Memory B cell (primary cell): ENCODE results near the gene CACNA2D3.

Experiments
- ATAC-seq: fragments of 150-1000 bp; cut with Tn5 transposase; 2 replicates; pipeline ENCODE4 v1.10.0; 2021; ENCODE audit warnings: low read depth, mild to moderate bottlenecking, moderate library complexity
- DNase-seq, 2 donors: peaks; one replicate each; pipeline ENCODE4 v3.0.0; 2022; ENCODE audit warnings: low spot score in 2 of 2
- H3K27ac Mint-ChIP-seq: one replicate; pipeline ENCODE4 v1.8.0; 2022; ENCODE audit warnings: mild to moderate bottlenecking, moderate library complexity, mixed read lengths
- H3K27me3 Mint-ChIP-seq: one replicate; pipeline ENCODE4 v1.8.0; 2022; ENCODE audit warnings: mixed read lengths
- H3K36me3 Mint-ChIP-seq: one replicate; pipeline ENCODE4 v1.8.0; 2022; ENCODE audit warnings: mild to moderate bottlenecking, mixed read lengths
- H3K4me1 Mint-ChIP-seq: one replicate; pipeline ENCODE4 v1.8.0; 2022; ENCODE audit warnings: mixed read lengths
- H3K4me3 Mint-ChIP-seq: one replicate; pipeline ENCODE4 v1.8.0; 2022; ENCODE audit warnings: mild to moderate bottlenecking, moderate library complexity, mixed read lengths
- H3K9me3 Mint-ChIP-seq: one replicate; pipeline ENCODE4 v1.8.0; 2022; ENCODE audit warnings: mixed read lengths

CACNA2D3 gene

DNA sequence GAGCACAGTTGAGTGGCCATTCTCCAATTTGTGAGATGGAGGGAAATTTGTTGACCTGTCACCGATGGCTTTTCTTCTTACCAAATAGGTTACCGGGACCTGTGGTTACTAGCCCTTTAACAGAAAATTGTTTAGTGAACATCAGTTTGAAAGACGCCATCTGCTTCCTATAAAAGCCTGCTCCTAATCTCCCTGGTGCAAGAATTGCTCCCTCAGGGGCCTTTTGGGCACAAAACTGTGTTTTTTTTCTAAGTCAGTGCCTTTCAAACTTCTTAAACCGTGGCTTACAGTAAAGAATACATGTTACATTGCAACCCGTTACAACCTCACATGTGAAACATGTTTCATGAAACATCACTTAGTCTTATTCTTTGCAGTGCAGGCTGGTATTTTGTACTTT lies 15.0 kb downstream of the CACNA2D3 start:
- Mint-ChIP-seq H3K36me3 (no peaks in the 10 kb centered on the region), H3K9me3 (no peaks in the 10 kb centered on the region), H3K27ac (no peak overlapping the region), H3K4me1 (no peaks in the 10 kb centered on the region), H3K27me3 (peaks cover 3% of the 10 kb centered on the region), H3K4me3 (no peak overlapping the region)
- no peak for ATAC-seq
- no peak for DNase-seq

DNA sequence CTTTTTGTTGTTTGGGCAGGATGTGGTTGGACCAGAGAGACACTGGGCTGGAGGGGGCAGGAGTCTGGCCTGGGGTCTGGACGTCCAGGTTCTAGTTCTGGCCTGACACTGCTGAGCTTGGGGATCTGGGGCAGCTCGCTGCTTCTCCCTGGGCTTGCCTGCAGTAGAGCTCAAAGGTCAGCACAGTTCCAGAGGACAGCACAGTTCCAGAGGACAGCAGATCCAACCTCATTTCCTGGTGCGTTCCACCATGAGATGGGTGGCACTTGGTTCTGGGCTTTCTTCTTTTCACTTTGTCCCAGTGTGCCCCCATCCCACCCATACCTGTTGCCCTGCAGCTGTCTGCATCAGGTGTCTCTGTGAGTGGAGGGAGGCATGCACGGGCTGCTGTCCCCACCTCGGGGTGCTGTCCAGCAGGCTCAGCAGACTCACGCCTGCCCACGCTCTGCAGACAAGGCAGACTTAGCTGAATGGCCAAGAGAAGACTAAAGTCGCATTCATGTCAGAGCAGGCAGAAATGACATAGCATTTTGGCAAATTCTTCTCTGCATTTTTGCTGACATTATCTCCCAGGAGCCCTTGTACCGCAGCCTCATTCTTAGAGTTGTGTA lies 16.7 kb downstream of the CACNA2D3 start:
- DNase-seq (no peak), ATAC-seq (no peak)
- no peak overlapping the region for H3K27ac Mint-ChIP-seq
- H3K9me3 Mint-ChIP-seq = no peaks in the 10 kb centered on the region
- H3K4me1 Mint-ChIP-seq = no peaks in the 10 kb centered on the region
- H3K27me3 Mint-ChIP-seq = peaks cover 3% of the 10 kb centered on the region
- no peaks in the 10 kb centered on the region for H3K36me3 Mint-ChIP-seq
- no peak overlapping the region for H3K4me3 Mint-ChIP-seq

DNA sequence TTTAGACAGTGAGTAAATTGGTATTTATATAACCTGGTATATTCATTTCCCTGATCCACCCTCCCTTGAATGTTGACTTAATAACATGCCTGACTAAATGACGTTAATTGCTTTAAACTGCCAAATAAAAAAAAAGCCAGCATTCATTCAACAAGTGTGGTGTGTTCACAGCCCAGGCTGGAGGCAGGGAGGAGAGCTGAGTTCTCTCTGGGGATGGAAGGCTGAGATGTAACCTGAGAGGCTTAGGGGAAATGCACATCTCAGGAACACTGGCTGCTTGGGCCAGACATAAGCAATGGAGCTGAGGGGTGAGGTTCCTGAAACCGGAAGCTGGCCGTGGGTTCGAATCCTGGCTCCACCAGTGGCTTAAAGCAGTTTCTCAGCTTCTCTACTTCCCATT lies 17.3 kb downstream of the CACNA2D3 start:
- DNase-seq (no peak), ATAC-seq (no peak)
- peaks cover 5% of the 10 kb centered on the region for H3K27me3 Mint-ChIP-seq
- H3K36me3 Mint-ChIP-seq = no peaks in the 10 kb centered on the region
- H3K4me1 Mint-ChIP-seq = no peaks in the 10 kb centered on the region
- no peak overlapping the region for H3K27ac Mint-ChIP-seq
- no peaks in the 10 kb centered on the region for H3K9me3 Mint-ChIP-seq
- no peak overlapping the region for H3K4me3 Mint-ChIP-seq

DNA sequence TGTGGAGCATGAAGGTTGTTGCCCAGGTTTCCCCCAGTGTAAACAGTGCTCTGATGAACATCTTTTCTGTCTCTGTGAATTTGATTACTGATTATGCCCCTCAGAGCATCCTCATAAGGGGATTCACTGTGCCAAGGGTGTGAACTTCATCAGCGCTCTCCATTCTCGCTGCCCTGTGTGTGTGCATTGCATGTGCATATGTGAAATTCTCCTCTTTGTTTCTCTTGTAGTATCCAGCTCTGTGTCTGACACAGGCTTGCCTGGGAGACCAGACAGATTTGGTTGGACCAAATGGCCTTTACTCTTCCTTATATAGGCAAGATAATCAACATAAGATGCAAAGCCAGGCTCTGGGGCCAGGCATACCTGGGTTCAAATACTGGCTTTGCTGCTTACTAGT lies 21.9 kb downstream of the CACNA2D3 start:
- no peaks in the 10 kb centered on the region for H3K4me1 Mint-ChIP-seq
- H3K27me3 Mint-ChIP-seq = peaks cover 10% of the 10 kb centered on the region
- ATAC-seq (no peak), DNase-seq (no peak)
- no peak overlapping the region for H3K27ac Mint-ChIP-seq
- no peak overlapping the region for H3K4me3 Mint-ChIP-seq
- no peaks in the 10 kb centered on the region for H3K36me3 Mint-ChIP-seq
- no peaks in the 10 kb centered on the region for H3K9me3 Mint-ChIP-seq

DNA sequence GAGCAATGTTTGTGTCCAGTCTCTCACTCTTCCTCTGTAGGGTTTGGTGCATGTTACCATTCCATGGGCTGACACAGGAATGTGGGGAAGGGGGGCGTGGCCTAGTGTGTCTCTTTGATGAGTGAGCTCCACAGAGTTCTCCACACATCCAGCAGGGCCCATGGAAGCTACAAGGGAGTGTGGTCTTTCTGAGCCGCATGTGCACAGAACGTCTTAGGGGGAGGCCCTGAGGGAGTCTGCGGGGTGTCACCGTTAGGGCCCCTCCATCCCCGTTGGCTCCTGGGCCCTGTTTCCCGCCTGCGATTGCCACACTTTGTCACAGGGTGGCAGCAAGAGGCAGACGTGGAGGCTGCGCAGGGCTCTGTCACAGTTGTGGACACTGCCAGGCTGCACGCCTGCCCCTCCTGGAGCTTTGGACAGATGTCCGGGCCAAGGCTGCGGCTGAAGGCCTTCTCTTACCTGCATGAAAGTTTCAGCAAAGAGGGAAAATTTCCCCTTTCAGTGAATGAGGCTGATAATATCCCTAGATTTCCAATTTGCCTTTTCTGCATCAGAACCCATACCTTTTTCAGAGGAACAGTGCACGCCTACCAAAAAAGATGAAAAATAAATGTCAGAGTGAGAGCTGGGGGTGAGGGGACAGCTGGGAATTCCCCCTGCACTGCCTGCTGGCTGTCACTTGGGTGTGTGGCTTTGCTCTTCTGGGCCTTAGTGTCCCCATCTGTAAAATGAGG lies 24.3 kb downstream of the CACNA2D3 start:
- ATAC-seq = no peak
- H3K9me3 Mint-ChIP-seq = no peaks in the 10 kb centered on the region
- no peak overlapping the region for H3K27ac Mint-ChIP-seq
- H3K36me3 Mint-ChIP-seq = no peaks in the 10 kb centered on the region
- DNase-seq = no peak
- no peaks in the 10 kb centered on the region for H3K4me1 Mint-ChIP-seq
- no peak overlapping the region for H3K4me3 Mint-ChIP-seq
- H3K27me3 Mint-ChIP-seq = peaks cover 12% of the 10 kb centered on the region

DNA sequence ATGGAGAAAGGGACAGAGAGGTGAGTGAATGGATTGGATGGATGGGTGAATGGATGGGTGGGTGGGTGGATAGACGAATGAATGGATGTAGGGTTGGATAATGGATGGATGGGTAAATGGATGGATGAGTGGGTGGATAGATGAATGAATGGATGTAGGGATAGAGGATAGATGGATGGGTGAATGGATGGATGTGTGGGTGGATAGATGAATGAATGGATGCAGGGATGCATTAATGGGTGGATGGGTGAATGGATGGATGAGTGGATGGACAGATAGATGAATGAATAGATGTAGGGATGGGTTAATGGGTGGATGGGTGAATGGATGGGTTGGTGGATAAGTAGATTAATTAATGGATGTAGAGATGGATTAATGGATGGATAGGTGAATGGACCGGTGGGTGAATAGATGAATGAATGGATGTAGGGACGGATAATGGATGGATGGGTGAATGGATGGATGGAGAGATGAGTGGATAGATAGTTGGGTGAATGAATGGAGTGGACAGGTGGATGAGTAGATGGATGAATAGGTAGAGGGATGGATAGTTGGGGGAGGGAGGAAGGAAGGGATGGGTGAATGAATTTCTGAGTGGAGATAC lies 28.6 kb downstream of the CACNA2D3 start:
- H3K36me3 Mint-ChIP-seq = no peaks in the 10 kb centered on the region
- H3K4me3 Mint-ChIP-seq = no peak overlapping the region
- no peak overlapping the region for H3K27ac Mint-ChIP-seq
- H3K9me3 Mint-ChIP-seq = no peaks in the 10 kb centered on the region
- DNase-seq (no peak), ATAC-seq (no peak)
- H3K27me3 Mint-ChIP-seq = peaks cover 6% of the 10 kb centered on the region
- no peaks in the 10 kb centered on the region for H3K4me1 Mint-ChIP-seq

DNA sequence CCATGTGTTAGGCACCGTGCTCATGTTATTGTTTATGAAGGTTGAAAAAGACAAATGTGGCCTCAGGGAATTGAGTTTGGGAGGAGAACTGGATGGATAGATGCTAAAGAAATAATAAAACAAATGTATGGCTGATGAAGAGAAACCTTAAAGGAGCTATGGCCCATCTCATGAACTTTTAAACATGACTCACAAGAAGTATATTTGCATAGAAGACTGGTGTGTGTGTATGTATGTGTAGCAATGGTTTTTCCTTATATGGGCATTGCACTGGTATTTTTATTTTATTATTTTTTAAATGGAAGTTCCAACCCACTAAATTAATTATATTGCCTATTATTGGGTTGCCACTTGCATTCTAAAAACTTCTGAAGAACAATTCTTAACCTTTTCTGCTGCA lies 31.1 kb downstream of the CACNA2D3 start:
- Mint-ChIP-seq H3K27me3 (peaks cover 4% of the 10 kb centered on the region), H3K4me1 (no peaks in the 10 kb centered on the region), H3K36me3 (no peaks in the 10 kb centered on the region), H3K4me3 (no peak overlapping the region), H3K27ac (no peak overlapping the region), H3K9me3 (peaks cover 2% of the 10 kb centered on the region)
- DNase-seq = no peak
- no peak for ATAC-seq

DNA sequence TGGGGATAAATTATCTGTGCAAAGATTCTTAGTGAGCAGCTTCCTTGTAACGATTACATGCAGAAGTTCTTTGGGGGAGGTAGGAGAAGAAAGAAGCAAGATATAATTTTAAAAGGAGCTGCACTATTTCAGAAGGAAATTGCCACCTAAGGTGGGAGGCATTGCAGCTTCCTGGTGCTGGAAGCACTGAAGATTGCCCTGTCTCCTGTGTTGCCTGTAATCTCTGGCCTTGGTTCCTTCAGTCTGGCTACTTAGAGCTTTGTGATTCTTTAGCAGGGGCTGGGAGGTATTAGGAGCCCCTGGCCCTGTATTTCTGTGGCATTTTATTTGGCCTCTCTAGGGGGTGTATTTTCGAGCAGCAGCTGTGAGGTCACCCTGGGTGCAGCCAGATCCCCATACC lies 35.5 kb downstream of the CACNA2D3 start:
- Mint-ChIP-seq H3K36me3 (no peaks in the 10 kb centered on the region), H3K9me3 (peaks cover 2% of the 10 kb centered on the region), H3K4me1 (no peaks in the 10 kb centered on the region), H3K27me3 (peaks cover 2% of the 10 kb centered on the region), H3K27ac (no peak overlapping the region), H3K4me3 (no peak overlapping the region)
- ATAC-seq (no peak), DNase-seq (no peak)

DNA sequence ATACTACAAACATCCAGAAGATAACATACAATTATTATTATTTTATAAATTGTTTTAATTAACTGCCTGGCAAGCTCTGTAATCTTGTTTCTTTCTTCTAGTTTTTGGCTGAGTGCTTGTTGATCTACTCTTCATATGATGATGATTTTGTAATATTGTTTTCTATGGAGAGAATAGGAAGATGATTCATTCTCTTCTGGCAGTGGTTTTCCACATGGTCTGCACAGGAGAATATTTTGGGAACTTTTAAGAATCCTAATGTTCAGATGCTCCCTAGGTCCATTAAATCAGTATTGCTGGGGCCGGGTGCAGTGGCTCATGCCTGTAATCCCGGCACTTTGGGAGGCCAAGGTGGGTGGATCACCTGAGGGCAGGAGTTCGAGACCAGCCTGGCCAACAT lies 37.6 kb downstream of the CACNA2D3 start:
- Mint-ChIP-seq H3K27me3 (peaks cover 2% of the 10 kb centered on the region), H3K36me3 (no peaks in the 10 kb centered on the region), H3K9me3 (peaks cover 2% of the 10 kb centered on the region), H3K4me3 (no peak overlapping the region), H3K27ac (no peak overlapping the region), H3K4me1 (no peaks in the 10 kb centered on the region)
- DNase-seq (no peak), ATAC-seq (no peak)

DNA sequence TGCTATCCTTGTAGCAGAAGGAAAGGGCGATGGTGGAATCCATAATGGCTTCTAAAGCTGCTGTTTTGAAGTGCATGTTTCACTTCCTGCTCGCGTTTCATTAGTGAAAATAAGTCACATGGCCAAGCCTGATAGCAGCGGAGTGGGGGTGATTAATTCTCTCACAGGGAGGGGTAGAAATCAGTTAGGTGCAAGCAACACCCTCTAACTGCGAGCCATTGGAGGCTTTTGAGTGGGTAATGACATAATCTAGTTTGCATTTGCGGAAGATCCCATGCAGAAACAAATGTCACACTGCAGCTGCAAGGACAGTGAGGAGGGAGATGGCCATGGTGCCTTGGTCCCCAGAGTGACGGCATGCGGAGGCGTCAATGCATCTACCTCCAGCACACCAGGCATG lies 41.1 kb downstream of the CACNA2D3 start:
- Mint-ChIP-seq H3K27ac (no peak overlapping the region), H3K27me3 (no peaks in the 10 kb centered on the region), H3K4me3 (no peak overlapping the region), H3K4me1 (no peaks in the 10 kb centered on the region), H3K36me3 (no peaks in the 10 kb centered on the region), H3K9me3 (no peaks in the 10 kb centered on the region)
- ATAC-seq (no peak), DNase-seq (no peak)

DNA sequence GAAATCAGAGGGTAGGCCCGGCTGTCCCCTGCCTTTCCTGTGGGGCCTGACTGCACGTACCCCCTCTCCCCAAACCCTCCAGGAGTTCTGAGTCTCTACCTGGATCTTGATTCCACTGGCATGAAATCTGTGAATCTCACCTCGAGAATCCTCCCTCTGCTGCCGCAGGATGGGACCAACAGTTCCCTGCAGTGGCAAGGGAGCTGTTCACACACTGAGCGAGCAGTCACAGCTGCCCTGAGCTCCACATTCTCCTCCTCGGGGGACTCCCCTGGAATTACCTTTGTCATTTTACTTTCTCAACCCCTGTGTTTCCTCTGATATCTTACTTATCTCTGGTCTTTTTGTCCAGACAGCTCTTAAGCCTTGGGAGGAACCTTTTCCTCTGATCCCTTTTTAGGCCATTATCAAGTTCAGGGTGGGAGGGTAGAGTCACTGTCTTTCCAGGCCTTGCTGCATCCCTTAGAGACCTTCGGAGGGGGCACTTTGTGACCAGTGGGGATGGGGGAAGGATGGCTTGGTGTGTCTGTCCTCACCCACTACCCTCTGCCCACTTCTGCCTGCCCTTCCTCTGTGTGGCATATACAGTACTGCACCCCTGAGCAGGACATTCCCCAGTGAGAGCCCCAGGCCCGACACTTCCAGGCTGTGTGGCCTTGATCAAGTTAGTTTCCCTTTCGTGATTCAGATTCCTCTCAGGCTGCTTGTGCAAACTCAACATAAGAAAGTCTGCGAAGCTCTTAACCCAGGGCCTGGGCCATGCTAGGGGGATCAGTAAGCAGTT lies 42.0 kb downstream of the CACNA2D3 start:
- DNase-seq (no peak), ATAC-seq (no peak)
- Mint-ChIP-seq H3K4me3 (no peak overlapping the region), H3K9me3 (no peaks in the 10 kb centered on the region), H3K4me1 (no peaks in the 10 kb centered on the region), H3K36me3 (no peaks in the 10 kb centered on the region), H3K27me3 (no peaks in the 10 kb centered on the region), H3K27ac (no peak overlapping the region)

DNA sequence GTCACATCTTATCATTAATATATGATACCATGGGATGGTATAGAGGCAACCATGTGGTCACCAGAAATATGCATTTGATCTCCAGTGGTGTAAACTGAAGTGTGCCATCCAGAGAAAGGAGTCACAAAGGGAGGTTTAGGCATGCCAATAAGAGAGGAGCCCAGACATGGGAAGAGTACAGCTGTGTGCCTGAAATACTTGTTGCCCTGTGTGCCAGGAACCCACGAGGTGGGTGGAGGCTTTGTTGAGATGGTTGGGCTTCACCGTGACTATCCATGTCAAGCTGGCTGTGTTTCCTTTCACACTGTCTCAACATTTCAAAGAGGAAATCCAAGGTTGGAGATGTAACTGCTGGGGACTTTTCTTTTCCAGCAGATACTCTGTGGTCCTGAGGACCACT lies 43.5 kb downstream of the CACNA2D3 start:
- H3K4me1 Mint-ChIP-seq = no peaks in the 10 kb centered on the region
- H3K27me3 Mint-ChIP-seq = no peaks in the 10 kb centered on the region
- no peak overlapping the region for H3K4me3 Mint-ChIP-seq
- no peaks in the 10 kb centered on the region for H3K36me3 Mint-ChIP-seq
- DNase-seq (no peak), ATAC-seq (no peak)
- no peak overlapping the region for H3K27ac Mint-ChIP-seq
- no peaks in the 10 kb centered on the region for H3K9me3 Mint-ChIP-seq

DNA sequence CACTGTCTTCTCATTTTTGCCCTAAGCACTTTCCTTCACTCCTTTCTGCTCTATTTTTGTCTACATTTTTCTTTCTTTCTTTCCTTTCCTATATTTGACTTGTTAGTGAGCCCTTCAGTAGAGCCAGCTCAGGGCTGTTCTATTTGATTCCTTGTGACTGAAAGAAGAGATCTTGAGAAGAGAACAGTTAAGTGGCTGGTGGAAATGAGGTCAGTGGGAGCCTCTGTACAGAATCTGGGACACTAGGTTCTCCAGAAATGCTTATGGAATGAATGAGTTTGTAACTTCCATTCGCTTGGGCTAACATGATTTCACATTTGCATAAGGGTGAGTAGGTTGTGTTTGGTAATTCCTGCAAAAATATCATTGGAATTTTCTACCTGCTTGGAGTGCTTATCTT lies 45.6 kb downstream of the CACNA2D3 start:
- ATAC-seq = no peak
- Mint-ChIP-seq H3K4me3 (no peak overlapping the region), H3K36me3 (no peaks in the 10 kb centered on the region), H3K9me3 (no peaks in the 10 kb centered on the region), H3K4me1 (no peaks in the 10 kb centered on the region), H3K27me3 (no peaks in the 10 kb centered on the region), H3K27ac (no peak overlapping the region)
- no peak for DNase-seq

DNA sequence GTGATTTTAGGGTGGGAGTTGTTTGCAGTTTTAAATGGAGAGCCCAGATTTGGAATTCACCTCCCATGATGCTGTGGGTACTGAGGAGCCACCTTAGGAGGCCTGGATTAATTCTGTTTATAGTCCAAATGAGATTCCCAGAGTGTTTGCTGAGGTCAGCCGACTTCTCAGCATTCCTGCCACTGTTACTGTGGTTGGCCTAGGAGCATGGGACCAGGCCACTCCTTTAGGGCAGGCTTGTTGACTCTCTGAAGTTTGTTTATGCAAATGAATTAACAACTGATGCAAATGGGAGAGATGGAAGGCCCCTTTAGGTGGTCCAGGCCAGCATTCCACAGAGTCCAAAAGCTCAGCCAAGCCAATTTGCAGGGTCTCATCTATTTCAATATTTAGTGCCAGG lies 46.1 kb downstream of the CACNA2D3 start:
- Mint-ChIP-seq H3K27ac (no peak overlapping the region), H3K36me3 (no peaks in the 10 kb centered on the region), H3K4me1 (no peaks in the 10 kb centered on the region), H3K4me3 (no peak overlapping the region), H3K9me3 (no peaks in the 10 kb centered on the region), H3K27me3 (no peaks in the 10 kb centered on the region)
- no peak for ATAC-seq
- no peak for DNase-seq
